ENCODE measurements around the gene SIAH1.
"Not testable (repeated sequence)": the region's sequence is repeated elsewhere in the genome, so short reads cannot be mapped to it uniquely, and the experiment has no call there.

The SIAH1 gene

DNA sequence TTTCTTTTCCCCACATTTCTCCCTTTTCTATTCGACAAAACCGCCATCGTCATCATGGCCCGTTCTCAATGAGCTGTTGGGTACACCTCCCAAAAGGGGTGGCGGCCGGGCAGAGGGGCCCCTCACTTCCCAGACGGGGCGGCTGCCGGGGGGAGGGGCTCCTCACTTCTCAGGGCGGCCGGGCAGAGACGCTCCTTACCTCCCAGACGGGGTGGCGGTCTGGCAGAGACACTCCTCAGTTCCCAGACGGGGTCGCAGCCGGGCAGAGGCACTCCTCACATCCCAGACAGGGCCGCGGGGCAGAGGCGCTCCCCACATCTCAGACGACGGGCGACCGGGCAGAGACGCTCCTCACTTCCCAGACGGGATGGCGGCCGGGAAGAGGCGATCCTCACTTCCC is 31.4 kb upstream of the SIAH1 start:
- H3K27me3 ChIP-seq (ENCODE audit: control insufficient read depth, insufficient read depth, low read length); H3K9me3 ChIP-seq (ENCODE audit: control insufficient read depth, insufficient read depth, low read length); H3K4me1 ChIP-seq (ENCODE audit: control insufficient read depth, insufficient read depth, low read length); H3K4me3 ChIP-seq (ENCODE audit: low read depth, low read length); H3K36me3 ChIP-seq (ENCODE audit: control insufficient read depth, insufficient read depth, low read length); H3K9ac ChIP-seq (ENCODE audit: low read depth, low read length): not testable (repeated sequence)

DNA sequence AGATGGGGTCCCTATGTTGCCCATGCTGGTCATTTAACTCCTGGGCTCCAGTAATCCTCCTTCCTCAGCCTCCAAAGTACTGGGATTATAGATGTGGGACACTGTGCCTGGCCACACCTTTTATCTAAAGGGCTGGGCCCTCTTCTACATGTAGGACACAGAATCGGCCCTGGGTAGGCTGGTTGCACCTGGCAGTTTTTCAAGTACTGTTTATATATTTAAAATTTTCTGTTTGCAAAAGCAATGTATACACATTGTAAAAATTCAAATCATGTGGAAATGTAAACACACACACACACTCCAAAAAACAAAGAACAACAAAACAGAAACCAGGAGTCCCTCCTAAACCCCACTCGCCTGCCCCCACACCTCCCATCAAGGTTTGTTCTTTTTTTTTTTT is 28.1 kb upstream of the SIAH1 start:
- H3K4me3 ChIP-seq (ENCODE audit: low read depth, low read length): no peak overlapping the region
- H3K27me3 ChIP-seq (ENCODE audit: control insufficient read depth, insufficient read depth, low read length): no peaks in the 10 kb centered on the region
- no peaks in the 10 kb centered on the region for H3K36me3 ChIP-seq (ENCODE audit: control insufficient read depth, insufficient read depth, low read length)
- no peaks in the 10 kb centered on the region for H3K4me1 ChIP-seq (ENCODE audit: control insufficient read depth, insufficient read depth, low read length)
- H3K9me3 ChIP-seq (ENCODE audit: control insufficient read depth, insufficient read depth, low read length): no peaks in the 10 kb centered on the region
- no peak overlapping the region for H3K9ac ChIP-seq (ENCODE audit: low read depth, low read length)

DNA sequence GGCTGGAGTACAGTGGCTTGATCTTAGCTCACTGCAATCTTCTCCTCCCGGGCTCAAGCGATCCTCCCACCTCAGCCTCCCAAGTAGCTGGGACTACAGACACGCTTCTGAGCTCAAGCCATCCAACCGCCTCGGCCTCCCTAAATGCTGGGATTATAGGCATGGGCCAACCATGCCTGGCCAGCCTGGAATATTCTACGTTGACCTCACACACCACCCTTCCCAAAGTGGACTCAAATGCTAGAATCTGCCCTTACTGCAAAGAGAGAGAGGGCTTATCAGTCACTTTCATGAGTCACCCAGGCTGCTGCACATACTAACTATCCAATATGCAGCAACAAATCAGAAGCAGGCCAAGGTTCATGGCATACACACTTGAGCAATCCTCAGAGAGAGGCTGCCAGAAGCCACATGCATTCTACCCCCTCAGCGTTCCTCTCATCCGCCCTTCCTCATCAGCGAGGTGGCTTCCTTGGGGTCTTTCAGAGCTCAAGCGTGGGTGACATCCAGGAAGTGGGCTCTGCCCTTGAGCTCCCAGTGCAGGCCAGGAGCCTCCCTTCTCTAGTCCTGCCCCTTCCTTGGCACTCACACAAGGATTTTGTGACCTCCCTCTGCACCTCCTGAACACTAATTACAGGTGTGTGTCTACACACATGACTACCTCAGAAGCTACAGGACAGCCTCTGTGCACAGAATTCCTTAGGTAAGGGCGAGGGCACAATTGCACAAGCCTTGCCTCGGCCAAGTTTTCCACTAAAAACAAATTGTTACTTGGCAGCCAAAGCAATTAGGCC is 24.8 kb upstream of the SIAH1 start:
- H3K27me3 ChIP-seq (ENCODE audit: control insufficient read depth, insufficient read depth, low read length): no peaks in the 10 kb centered on the region
- H3K9ac ChIP-seq (ENCODE audit: low read depth, low read length): no peak overlapping the region
- no peaks in the 10 kb centered on the region for H3K4me1 ChIP-seq (ENCODE audit: control insufficient read depth, insufficient read depth, low read length)
- no peaks in the 10 kb centered on the region for H3K36me3 ChIP-seq (ENCODE audit: control insufficient read depth, insufficient read depth, low read length)
- H3K9me3 ChIP-seq (ENCODE audit: control insufficient read depth, insufficient read depth, low read length): no peaks in the 10 kb centered on the region
- no peak overlapping the region for H3K4me3 ChIP-seq (ENCODE audit: low read depth, low read length)

DNA sequence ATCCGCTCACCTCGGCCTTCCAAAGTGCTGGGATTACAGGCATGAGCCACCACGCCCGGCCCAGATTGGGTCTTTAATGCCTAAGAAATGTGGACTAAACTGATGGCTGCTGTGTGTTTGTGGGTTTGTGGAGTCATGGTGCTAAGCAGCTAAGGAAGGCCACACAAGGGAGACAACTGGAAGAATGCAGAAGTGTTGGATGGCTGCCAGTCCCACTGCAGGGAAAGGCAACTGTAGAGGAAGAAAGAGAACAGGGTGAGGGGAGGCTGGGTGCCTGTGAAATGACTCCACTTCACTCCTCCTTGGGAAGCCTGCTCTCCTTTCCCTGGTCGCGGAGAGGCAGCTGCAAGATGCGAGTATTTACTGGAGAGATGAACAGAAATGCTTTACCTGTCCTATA is 23.5 kb upstream of the SIAH1 start:
- Histone ChIP-seq H3K9me3 (ENCODE audit: control insufficient read depth, insufficient read depth, low read length) (no peaks in the 10 kb centered on the region), H3K4me1 (ENCODE audit: control insufficient read depth, insufficient read depth, low read length) (no peaks in the 10 kb centered on the region), H3K9ac (ENCODE audit: low read depth, low read length) (no peak overlapping the region), H3K27me3 (ENCODE audit: control insufficient read depth, insufficient read depth, low read length) (no peaks in the 10 kb centered on the region), H3K4me3 (ENCODE audit: low read depth, low read length) (no peak overlapping the region), H3K36me3 (ENCODE audit: control insufficient read depth, insufficient read depth, low read length) (no peaks in the 10 kb centered on the region)

DNA sequence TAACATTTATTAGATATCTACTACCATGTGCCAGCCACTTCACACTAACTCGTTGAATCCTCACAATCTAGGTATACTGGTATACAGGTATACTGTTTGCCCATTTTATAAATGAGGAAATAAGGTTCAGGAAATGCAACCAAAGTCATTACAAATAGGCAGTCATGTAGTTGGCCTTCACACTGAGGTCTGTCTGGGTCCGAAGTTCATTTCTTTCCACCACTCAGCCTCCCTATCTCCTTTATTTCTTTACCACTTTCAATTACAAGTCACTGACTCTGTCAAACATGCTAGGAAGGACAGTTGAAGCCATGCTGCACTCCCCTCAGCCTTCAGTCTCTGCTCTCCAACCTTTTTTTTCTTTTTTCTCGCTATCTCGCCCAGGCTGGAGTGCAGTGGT is 20.7 kb upstream of the SIAH1 start:
- Histone ChIP-seq H3K4me1 (ENCODE audit: control insufficient read depth, insufficient read depth, low read length) (no peaks in the 10 kb centered on the region), H3K9me3 (ENCODE audit: control insufficient read depth, insufficient read depth, low read length) (no peaks in the 10 kb centered on the region), H3K9ac (ENCODE audit: low read depth, low read length) (no peak overlapping the region), H3K4me3 (ENCODE audit: low read depth, low read length) (no peak overlapping the region), H3K27me3 (ENCODE audit: control insufficient read depth, insufficient read depth, low read length) (no peaks in the 10 kb centered on the region), H3K36me3 (ENCODE audit: control insufficient read depth, insufficient read depth, low read length) (no peaks in the 10 kb centered on the region)

DNA sequence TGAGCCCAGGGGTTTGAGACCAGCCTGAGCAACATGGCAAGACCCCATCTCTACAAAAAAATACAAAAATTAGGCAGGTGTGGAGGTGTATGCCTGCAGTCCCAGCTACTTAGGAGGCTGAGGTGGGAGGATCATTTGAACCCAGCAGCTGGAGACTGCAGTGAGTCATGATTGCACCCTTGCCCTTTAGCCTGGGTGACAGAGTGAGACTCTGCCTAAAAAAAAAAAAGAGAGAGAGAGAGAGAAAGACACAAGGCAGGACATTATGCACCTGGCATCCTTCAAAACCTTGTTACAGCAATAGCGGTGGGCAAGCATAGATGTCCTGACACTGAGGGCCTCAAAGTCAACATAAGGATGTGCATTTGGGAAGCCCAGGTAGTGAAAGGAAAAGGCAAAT is 19.9 kb upstream of the SIAH1 start:
- Histone ChIP-seq H3K36me3 (ENCODE audit: control insufficient read depth, insufficient read depth, low read length) (no peaks in the 10 kb centered on the region), H3K9me3 (ENCODE audit: control insufficient read depth, insufficient read depth, low read length) (no peaks in the 10 kb centered on the region), H3K27me3 (ENCODE audit: control insufficient read depth, insufficient read depth, low read length) (no peaks in the 10 kb centered on the region), H3K9ac (ENCODE audit: low read depth, low read length) (no peak overlapping the region), H3K4me1 (ENCODE audit: control insufficient read depth, insufficient read depth, low read length) (no peaks in the 10 kb centered on the region), H3K4me3 (ENCODE audit: low read depth, low read length) (no peak overlapping the region)

DNA sequence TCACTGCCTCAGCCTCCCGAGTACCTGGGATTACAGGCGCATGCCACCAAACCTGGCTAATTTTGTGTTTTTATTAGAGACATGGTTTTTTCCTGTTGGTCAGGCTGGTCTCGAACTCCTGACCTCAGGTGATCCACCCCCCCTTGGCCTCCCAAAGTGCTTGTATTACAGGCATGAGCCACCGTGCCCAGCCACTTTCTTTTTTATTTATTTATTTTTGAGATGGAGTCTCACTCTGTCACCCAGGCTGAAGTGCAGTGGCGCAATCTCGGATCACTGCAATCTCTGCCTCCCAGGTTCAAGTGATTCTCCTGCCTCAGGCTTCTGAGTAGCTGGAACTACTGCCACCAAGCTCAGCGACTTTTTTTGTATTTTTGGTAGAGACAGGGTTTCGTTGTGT is 17.3 kb upstream of the SIAH1 start:
- not testable (repeated sequence) for H3K36me3 ChIP-seq (ENCODE audit: control insufficient read depth, insufficient read depth, low read length); H3K9me3 ChIP-seq (ENCODE audit: control insufficient read depth, insufficient read depth, low read length); H3K4me1 ChIP-seq (ENCODE audit: control insufficient read depth, insufficient read depth, low read length); H3K4me3 ChIP-seq (ENCODE audit: low read depth, low read length); H3K27me3 ChIP-seq (ENCODE audit: control insufficient read depth, insufficient read depth, low read length); H3K9ac ChIP-seq (ENCODE audit: low read depth, low read length)

DNA sequence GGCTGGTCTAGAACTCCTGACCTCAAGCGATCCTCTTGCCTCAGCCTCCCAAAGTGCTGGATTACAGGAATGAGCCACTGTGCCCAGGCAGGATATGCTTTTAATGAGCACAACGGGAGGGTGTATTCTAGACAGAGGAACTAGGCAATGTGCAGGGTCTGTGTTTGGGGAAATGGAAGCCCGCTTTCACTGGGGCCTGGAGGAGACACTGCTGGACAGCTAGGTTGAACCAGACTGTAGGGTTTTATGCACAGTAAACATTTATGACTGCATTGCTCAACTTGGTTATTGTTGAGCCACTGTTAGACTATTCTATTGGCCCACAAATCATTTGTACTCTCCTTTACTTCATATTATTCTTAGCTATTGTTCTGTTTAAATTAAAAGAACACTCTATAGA is 10.2 kb upstream of the SIAH1 start:
- Histone ChIP-seq H3K9me3 (ENCODE audit: control insufficient read depth, insufficient read depth, low read length) (no peaks in the 10 kb centered on the region), H3K4me1 (ENCODE audit: control insufficient read depth, insufficient read depth, low read length) (no peaks in the 10 kb centered on the region), H3K27me3 (ENCODE audit: control insufficient read depth, insufficient read depth, low read length) (no peaks in the 10 kb centered on the region), H3K4me3 (ENCODE audit: low read depth, low read length) (no peak overlapping the region), H3K36me3 (ENCODE audit: control insufficient read depth, insufficient read depth, low read length) (no peaks in the 10 kb centered on the region), H3K9ac (ENCODE audit: low read depth, low read length) (no peak overlapping the region)

DNA sequence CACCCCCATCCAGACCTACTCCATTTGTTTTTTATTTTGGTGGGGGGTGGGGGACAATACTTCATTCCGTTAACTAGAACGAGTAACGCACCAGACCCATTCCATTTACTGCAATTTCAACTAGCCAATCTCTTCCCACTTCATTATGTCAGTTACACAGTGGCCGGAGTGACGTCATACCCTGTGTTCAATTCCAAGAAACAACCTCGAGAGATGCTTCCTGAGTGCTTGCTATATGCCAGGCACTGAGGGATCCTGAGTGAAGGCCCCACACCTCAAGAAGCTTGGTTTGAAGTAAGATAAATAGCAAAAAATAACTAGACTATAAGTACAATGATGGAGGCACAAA is 9.1 kb upstream of the SIAH1 start:
- no peak overlapping the region for H3K9ac ChIP-seq (ENCODE audit: low read depth, low read length)
- H3K4me1 ChIP-seq (ENCODE audit: control insufficient read depth, insufficient read depth, low read length): no peaks in the 10 kb centered on the region
- no peaks in the 10 kb centered on the region for H3K36me3 ChIP-seq (ENCODE audit: control insufficient read depth, insufficient read depth, low read length)
- H3K9me3 ChIP-seq (ENCODE audit: control insufficient read depth, insufficient read depth, low read length): no peaks in the 10 kb centered on the region
- no peak overlapping the region for H3K4me3 ChIP-seq (ENCODE audit: low read depth, low read length)
- H3K27me3 ChIP-seq (ENCODE audit: control insufficient read depth, insufficient read depth, low read length): no peaks in the 10 kb centered on the region

DNA sequence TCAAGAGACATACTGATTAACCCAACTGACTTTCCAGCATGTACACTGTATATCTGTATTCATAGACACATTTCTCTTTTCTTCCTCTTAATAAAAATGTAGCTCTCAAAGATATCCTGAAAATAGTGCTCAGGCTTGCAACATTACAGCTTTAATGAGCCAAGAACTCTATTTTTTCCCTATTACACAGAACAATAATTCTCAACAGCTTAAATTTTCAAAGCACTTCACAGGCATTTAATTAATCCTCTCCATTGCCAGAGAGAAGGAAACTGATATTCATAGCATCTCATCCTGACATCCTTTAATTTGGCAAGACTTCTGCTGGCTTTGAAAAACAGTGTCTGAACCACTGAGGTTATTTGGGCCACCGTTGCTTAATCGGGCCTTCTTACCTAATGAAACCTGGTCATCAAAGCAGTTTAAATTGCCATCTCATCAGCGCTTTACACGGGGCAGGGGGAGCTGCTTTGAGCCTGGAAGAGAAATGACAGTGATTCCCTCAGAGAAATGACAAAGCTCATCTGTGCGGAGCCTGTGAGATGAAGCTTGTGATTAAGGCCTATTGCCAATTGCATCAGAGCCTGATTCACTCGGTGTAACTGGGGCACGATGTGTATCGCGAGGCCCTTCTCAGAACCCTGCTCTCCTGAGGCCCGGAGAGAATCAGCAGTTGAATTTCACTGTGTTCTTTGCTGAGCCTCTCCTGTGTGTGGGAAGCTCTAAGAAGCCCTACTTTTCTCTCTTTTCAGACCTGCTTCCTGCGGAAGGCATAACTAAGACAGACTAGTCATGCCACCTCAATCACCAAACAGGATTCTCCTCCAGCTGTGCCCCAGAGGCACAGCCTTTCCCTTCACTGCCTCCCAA is 8.5 kb upstream of the SIAH1 start:
- Histone ChIP-seq H3K36me3 (ENCODE audit: control insufficient read depth, insufficient read depth, low read length) (no peaks in the 10 kb centered on the region), H3K4me1 (ENCODE audit: control insufficient read depth, insufficient read depth, low read length) (no peaks in the 10 kb centered on the region), H3K9me3 (ENCODE audit: control insufficient read depth, insufficient read depth, low read length) (no peaks in the 10 kb centered on the region), H3K4me3 (ENCODE audit: low read depth, low read length) (no peak overlapping the region), H3K9ac (ENCODE audit: low read depth, low read length) (no peak overlapping the region), H3K27me3 (ENCODE audit: control insufficient read depth, insufficient read depth, low read length) (no peaks in the 10 kb centered on the region)

DNA sequence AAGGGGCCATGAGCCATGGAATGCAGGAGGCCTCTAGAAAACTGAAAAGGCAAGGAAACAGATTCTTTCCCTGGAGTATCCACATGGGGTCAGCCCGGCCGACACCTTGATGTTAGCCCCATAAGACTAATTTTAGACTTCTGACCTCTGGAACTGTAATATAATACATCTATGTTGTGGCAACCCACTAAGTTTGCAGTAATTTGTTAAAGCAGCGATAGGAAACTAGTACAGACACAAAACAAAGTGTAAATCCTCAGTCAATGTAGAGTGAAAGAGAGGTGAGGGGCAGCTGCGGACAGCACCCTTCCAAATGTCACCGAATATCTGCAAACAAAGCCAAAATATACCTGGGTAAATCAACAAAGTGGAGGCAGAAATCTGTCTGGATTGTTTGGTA is 7.2 kb upstream of the SIAH1 start:
- Histone ChIP-seq H3K4me1 (ENCODE audit: control insufficient read depth, insufficient read depth, low read length) (no peaks in the 10 kb centered on the region), H3K9ac (ENCODE audit: low read depth, low read length) (no peak overlapping the region), H3K4me3 (ENCODE audit: low read depth, low read length) (no peak overlapping the region), H3K36me3 (ENCODE audit: control insufficient read depth, insufficient read depth, low read length) (no peaks in the 10 kb centered on the region), H3K9me3 (ENCODE audit: control insufficient read depth, insufficient read depth, low read length) (no peaks in the 10 kb centered on the region), H3K27me3 (ENCODE audit: control insufficient read depth, insufficient read depth, low read length) (no peaks in the 10 kb centered on the region)
